Measurements from ENCODE around the gene KPNA6.
A peak's percentile ranks its signal among the peaks of the same experiment; 100 is the strongest.

The KPNA6 gene

DNA sequence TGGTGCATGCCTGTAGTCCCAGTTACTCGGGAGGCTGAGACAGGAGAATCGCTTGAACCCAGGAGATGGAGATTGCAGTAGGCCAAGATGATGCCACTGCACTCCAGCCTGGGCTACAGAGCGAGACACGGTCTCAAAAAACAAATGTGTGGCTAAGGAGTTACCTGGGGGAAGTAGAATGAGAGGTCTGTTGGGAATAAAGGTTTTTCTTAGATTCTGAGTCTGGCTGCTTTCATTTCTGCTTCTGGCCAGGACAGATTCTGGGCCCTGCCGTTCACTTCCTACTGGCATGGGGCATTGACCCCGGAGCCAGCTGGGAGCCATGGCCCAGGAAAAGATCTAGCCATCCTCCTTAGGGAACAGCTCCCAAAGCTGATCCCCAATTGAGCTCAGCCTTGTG, 100.6 kb downstream of the KPNA6 start:
- H2AFZ ChIP-seq (ENCODE audit: low read length): no peak overlapping the region
- peaks cover 9% of the 10 kb centered on the region for H3K79me2 ChIP-seq (ENCODE audit: low read length)
- H3K9me3 ChIP-seq (replicated peaks; ENCODE audit: insufficient read depth, low read length): no peaks in the 10 kb centered on the region
- peaks cover 7% of the 10 kb centered on the region; the same call in 1 of the 2 replicates for H3K4me1 ChIP-seq (ENCODE audit: low read length)
- H3K27ac ChIP-seq (ENCODE audit: low read length): no peak overlapping the region
- H3K9me2 ChIP-seq (replicated peaks; ENCODE audit: insufficient read depth, low read length): no peaks in the 10 kb centered on the region
- TF ChIP-seq EZH2phosphoT487 (IDR thresholded peaks at IDR 0.05; ENCODE audit: low read length) (no peak), EZH2 (optimal IDR thresholded peaks at IDR 0.05; ENCODE audit: low read depth, low read length) (no peak), CTCF (IDR thresholded peaks at IDR 0.05; ENCODE audit: low read length) (no peak)
- DNase-seq: no peak
- H3K4me3 ChIP-seq (ENCODE audit: low read length): no peak overlapping the region
- no peaks in the 10 kb centered on the region for H3K27me3 ChIP-seq (replicated peaks; ENCODE audit: insufficient read depth, low read length)
- H3K4me2 ChIP-seq (ENCODE audit: low read depth, low read length): no peak overlapping the region
- H4K20me1 ChIP-seq (ENCODE audit: insufficient read depth, low read length): no peaks in the 10 kb centered on the region
- no peak overlapping the region for H3K9ac ChIP-seq (ENCODE audit: low read length)
- no peaks in the 10 kb centered on the region for H3K36me3 ChIP-seq (replicated peaks; ENCODE audit: insufficient read depth, low read length)
- no peaks in the 10 kb centered on the region for H3F3A ChIP-seq (ENCODE audit: insufficient read depth, low read length)

DNA sequence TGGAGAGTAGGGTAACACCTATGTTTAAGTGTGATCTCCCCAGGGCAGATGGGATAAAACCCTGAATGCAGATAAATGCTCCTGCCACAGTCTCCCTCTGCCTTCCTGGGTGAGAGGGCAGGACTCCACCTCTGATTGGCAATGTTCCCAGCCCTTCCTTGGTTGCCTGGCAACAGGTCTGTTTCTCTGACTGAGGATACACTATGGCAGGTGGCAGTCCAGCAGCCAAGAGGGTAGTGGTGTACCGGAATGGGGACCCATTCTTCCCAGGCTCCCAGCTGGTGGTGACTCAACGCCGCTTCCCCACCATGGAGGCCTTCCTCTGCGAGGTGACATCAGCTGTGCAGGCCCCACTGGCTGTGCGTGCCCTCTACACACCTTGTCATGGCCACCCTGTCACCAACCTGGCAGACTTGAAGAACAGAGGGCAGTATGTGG, 101.1 kb downstream of the KPNA6 start, which contains the start of gene DCDC2B:
TSS of gene DCDC2B (plus strand) at position 199 of the 438 bp plus-strand sequence. CDS start at position 204, 5 bp downstream.
- TF ChIP-seq EZH2 (optimal IDR thresholded peaks at IDR 0.05; ENCODE audit: low read depth, low read length): no peak
- no peak for TF ChIP-seq CTCF (IDR thresholded peaks at IDR 0.05; ENCODE audit: low read length)
- no peak for TF ChIP-seq EZH2phosphoT487 (IDR thresholded peaks at IDR 0.05; ENCODE audit: low read length)
- Histone ChIP-seq H3K27ac (ENCODE audit: low read length) (no peak within 1 kb of the TSS), H3K79me2 (ENCODE audit: low read length) (peaks cover 9% of the 10 kb centered on the region), H3K9me3 (replicated peaks; ENCODE audit: insufficient read depth, low read length) (no peaks in the 10 kb centered on the region), H3K4me2 (ENCODE audit: low read depth, low read length) (no peak within 1 kb of the TSS), H3K27me3 (replicated peaks; ENCODE audit: insufficient read depth, low read length) (no peaks in the 10 kb centered on the region), H3K4me3 (ENCODE audit: low read length) (no peak within 1 kb of the TSS), H4K20me1 (ENCODE audit: insufficient read depth, low read length) (no peaks in the 10 kb centered on the region), H3K9ac (ENCODE audit: low read length) (no peak within 1 kb of the TSS), H3F3A (ENCODE audit: insufficient read depth, low read length) (no peaks in the 10 kb centered on the region), H3K9me2 (replicated peaks; ENCODE audit: insufficient read depth, low read length) (no peaks in the 10 kb centered on the region), H3K4me1 (ENCODE audit: low read length) (peaks cover 7% of the 10 kb centered on the region; the same call in 1 of the 2 replicates), H2AFZ (ENCODE audit: low read length) (no peak within 1 kb of the TSS), H3K36me3 (replicated peaks; ENCODE audit: insufficient read depth, low read length) (no peaks in the 10 kb centered on the region)
- DNase-seq: no peak

- no peaks in the 10 kb centered on the region for H3K9me3 ChIP-seq (replicated peaks; ENCODE audit: insufficient read depth, low read length)
- no peaks in the 10 kb centered on the region for H3K27me3 ChIP-seq (replicated peaks; ENCODE audit: insufficient read depth, low read length)
- no peak overlapping the region for H3K4me3 ChIP-seq (ENCODE audit: low read length)
- H3K9ac ChIP-seq (ENCODE audit: low read length): no peak overlapping the region
- H3K9me2 ChIP-seq (replicated peaks; ENCODE audit: insufficient read depth, low read length): no peaks in the 10 kb centered on the region
- H3K4me1 ChIP-seq (ENCODE audit: low read length): no peaks in the 10 kb centered on the region
- H3K27ac ChIP-seq (ENCODE audit: low read length): no peak overlapping the region
- no peaks in the 10 kb centered on the region for H4K20me1 ChIP-seq (ENCODE audit: insufficient read depth, low read length)
- no peaks in the 10 kb centered on the region; the same call in 1 of the 2 replicates for H3K36me3 ChIP-seq (replicated peaks; ENCODE audit: insufficient read depth, low read length)
- peak; percentile 59 for DNase-seq
- TF ChIP-seq CTCF (IDR thresholded peaks at IDR 0.05; ENCODE audit: low read length): peak; percentile 87
- TF ChIP-seq EZH2phosphoT487 (IDR thresholded peaks at IDR 0.05; ENCODE audit: low read length): no peak
- H3K4me2 ChIP-seq (ENCODE audit: low read depth, low read length): no peak overlapping the region
- no peaks in the 10 kb centered on the region for H3F3A ChIP-seq (ENCODE audit: insufficient read depth, low read length)
- H2AFZ ChIP-seq (ENCODE audit: low read length): no peak overlapping the region
- no peaks in the 10 kb centered on the region for H3K79me2 ChIP-seq (ENCODE audit: low read length)
Measured at GRCh38 chr1:32215629-32216480, 108.0 kb downstream of the KPNA6 start.
